RWPE2 (cell line): Measurements from ENCODE around the gene DLL1.

ENCODE experiments used
- ATAC-seq: fragments of 200-7000 bp; cut with Tn5 transposase; 3 replicates; pipeline ENCODE4 v1.9.1; 2021; ENCODE audit warnings: low read depth
- DNase-seq: peaks from one replicate; pipeline ENCODE4 v3.0.0-alpha.2; 2020; ENCODE audit warnings: low spot score
- H3K27ac ChIP-seq: fragments of 450-650 bp; 2 replicates; pipeline ENCODE4 v1.5.1; 2017; ENCODE audit warnings: mild to moderate bottlenecking; ENCODE audit not compliant: poor library complexity, severe bottlenecking
- H3K27me3 ChIP-seq: fragments of 250-450 bp; sonication (Bioruptor Pico); 2 replicates; pipeline ENCODE4 v1.5.1; 2021; ENCODE audit warnings: mild to moderate bottlenecking, moderate library complexity; ENCODE audit not compliant: insufficient read depth, poor library complexity, severe bottlenecking
- H3K36me3 ChIP-seq: fragments of 250-450 bp; sonication (Bioruptor Pico); 2 replicates; pipeline ENCODE4 v1.5.1; 2020; ENCODE audit warnings: low read depth, mild to moderate bottlenecking, moderate library complexity
- H3K4me1 ChIP-seq: fragments of 250-450 bp; sonication (Bioruptor Pico); 2 replicates; pipeline ENCODE4 v1.5.1; 2021; ENCODE audit warnings: mild to moderate bottlenecking, moderate library complexity; ENCODE audit not compliant: insufficient read depth, poor library complexity, severe bottlenecking
- H3K4me3 ChIP-seq: fragments of 250-450 bp; sonication (Bioruptor Pico); 2 replicates; pipeline ENCODE4 v1.5.1; 2021; ENCODE audit warnings: mild to moderate bottlenecking, moderate library complexity; ENCODE audit not compliant: severe bottlenecking
- H3K9me3 ChIP-seq: fragments of 250-450 bp; sonication (Bioruptor Pico); 2 replicates; pipeline ENCODE4 v1.5.1; 2021; ENCODE audit warnings: mild to moderate bottlenecking, moderate library complexity; ENCODE audit not compliant: severe bottlenecking
- TF ChIP-seq, protein P1 (sequence below): fragments of 450-650 bp; IDR thresholded peaks from one replicate; pipeline ENCODE4 v1.5.1; 2017; ENCODE audit warnings: mild to moderate bottlenecking, moderate library complexity; ENCODE audit not compliant: poor library complexity, severe bottlenecking

Gene DLL1

GRCh38 chr6:170279977-170280688 lies 10.7 kb downstream of the DLL1 start:
- TF ChIP-seq, protein P1, sequence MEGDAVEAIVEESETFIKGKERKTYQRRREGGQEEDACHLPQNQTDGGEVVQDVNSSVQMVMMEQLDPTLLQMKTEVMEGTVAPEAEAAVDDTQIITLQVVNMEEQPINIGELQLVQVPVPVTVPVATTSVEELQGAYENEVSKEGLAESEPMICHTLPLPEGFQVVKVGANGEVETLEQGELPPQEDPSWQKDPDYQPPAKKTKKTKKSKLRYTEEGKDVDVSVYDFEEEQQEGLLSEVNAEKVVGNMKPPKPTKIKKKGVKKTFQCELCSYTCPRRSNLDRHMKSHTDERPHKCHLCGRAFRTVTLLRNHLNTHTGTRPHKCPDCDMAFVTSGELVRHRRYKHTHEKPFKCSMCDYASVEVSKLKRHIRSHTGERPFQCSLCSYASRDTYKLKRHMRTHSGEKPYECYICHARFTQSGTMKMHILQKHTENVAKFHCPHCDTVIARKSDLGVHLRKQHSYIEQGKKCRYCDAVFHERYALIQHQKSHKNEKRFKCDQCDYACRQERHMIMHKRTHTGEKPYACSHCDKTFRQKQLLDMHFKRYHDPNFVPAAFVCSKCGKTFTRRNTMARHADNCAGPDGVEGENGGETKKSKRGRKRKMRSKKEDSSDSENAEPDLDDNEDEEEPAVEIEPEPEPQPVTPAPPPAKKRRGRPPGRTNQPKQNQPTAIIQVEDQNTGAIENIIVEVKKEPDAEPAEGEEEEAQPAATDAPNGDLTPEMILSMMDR = no peak
- ATAC-seq (peak; percentile 67), DNase-seq (peak; percentile 39)
- Histone ChIP-seq H3K9me3 (no peaks in the 10 kb centered on the region), H3K4me1 (no peaks in the 10 kb centered on the region), H3K27ac (no peak overlapping the region), H3K4me3 (no peak overlapping the region), H3K36me3 (peaks cover 30% of the 10 kb centered on the region), H3K27me3 (no peaks in the 10 kb centered on the region)

DNA sequence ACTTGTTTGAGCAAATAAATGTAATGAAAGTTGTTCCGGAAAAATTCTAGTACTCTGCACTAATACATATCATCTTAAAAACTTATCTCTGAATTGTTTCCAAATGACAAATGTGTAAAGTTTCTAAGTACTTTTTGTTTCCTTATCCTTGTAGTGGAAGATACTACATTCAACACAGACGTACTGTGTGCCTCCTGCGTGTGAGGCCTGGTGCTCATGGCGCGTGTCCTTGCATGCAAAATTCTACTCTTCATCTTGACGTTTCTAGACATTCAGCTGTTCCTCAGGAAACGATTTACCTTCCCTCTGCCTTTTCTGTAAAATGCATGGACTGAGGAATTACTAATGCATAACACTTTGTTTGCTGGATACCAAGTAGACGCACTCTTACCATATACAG lies 11.5 kb downstream of the DLL1 start:
- Histone ChIP-seq H3K27me3 (no peaks in the 10 kb centered on the region), H3K9me3 (no peaks in the 10 kb centered on the region), H3K27ac (no peak overlapping the region), H3K4me1 (no peaks in the 10 kb centered on the region), H3K4me3 (no peak overlapping the region), H3K36me3 (peaks cover 24% of the 10 kb centered on the region)
- ATAC-seq = no peak
- DNase-seq = no peak
- TF ChIP-seq, protein P1 = no peak

DNA sequence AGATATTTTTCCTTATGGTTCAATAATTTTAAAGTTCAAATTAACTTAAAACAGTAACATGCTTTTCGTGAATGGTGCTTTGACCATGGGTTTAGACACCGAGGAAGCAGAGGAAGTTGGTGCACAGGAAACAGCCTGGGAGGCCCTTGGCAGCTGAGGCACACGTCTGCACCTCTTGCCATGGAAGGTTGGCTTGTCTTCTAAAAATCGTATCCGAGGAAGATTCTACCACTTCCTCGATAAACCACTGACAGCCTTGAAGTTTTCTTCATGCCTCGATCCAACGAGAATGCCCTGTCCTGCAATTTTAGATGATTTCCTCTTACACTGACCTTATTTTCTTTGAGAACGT lies 12.2 kb downstream of the DLL1 start:
- TF ChIP-seq, protein P1 = no peak
- Histone ChIP-seq H3K9me3 (no peaks in the 10 kb centered on the region), H3K4me1 (no peaks in the 10 kb centered on the region), H3K4me3 (no peak overlapping the region), H3K36me3 (peaks cover 20% of the 10 kb centered on the region), H3K27ac (no peak overlapping the region), H3K27me3 (no peaks in the 10 kb centered on the region)
- DNase-seq = no peak
- ATAC-seq = no peak

GRCh38 chr6:170277893-170278742 lies 12.8 kb downstream of the DLL1 start:
- no peak overlapping the region for H3K4me3 ChIP-seq
- TF ChIP-seq, protein P1 = no peak
- H3K27ac ChIP-seq = no peak overlapping the region
- H3K4me1 ChIP-seq = no peaks in the 10 kb centered on the region
- no peaks in the 10 kb centered on the region for H3K9me3 ChIP-seq
- H3K36me3 ChIP-seq = peaks cover 14% of the 10 kb centered on the region
- ATAC-seq (no peak), DNase-seq (no peak)
- no peaks in the 10 kb centered on the region for H3K27me3 ChIP-seq
